SK-N-MC (cell line): ENCODE results near the gene GABRB2.

Experiments used
- EZH2 ChIP-seq: fragments of 200-600 bp; sonication (generic); IDR thresholded peaks from one replicate; pipeline ENCODE4 v1.6.1; 2017; ENCODE audit warnings: antibody characterized with exemption
- FOXP2 ChIP-seq: optimal IDR thresholded peaks from 2 replicates; pipeline ENCODE3; 2011; ENCODE audit warnings: mild to moderate bottlenecking, moderate library complexity; ENCODE audit not compliant: insufficient read depth; ENCODE audit errors: extremely low read length, control extremely low read depth
- POLR2AphosphoS5 ChIP-seq: IDR thresholded peaks from 2 replicates; pipeline ENCODE4 v1.6.1; 2012; ENCODE audit warnings: mild to moderate bottlenecking, low read depth, low read length, borderline replicate concordance

DNA sequence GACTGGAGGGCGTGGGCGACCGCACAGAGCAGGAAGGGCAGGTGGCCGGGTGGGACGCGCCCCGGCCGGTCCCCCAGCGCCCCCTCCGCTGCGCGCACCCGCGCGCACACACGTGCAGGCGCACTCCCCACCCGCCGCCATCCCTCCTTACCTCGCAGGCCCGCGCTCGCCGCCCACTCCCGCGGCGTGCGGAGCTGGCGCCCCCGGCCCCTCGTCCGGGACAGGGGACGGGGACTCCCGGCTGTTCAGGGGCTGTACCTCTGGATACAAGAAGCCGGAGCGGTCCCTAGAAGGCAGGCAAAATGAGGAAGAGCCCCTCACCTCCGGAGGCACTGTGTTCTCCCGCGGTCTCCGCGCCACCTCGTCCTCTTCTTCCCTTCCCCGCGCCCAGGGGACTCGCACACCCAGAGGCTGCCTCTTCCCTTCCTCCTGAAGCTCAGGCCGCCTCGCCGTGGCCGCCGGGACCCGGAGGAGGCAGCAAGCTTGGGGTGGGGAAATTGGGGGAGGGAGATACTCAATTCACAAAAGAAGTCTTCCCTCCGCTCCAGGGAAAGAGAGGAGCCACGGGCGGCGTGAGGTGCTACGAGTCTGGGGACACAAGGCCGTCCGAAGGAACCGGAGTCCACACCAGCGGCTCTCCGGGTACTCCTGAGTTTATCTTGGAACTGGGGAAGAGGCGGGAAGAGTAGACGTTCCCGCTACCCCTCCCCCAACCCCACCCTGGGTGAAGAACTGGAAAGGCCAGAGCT is 1.4 kb upstream of the GABRB2 start:
- TF ChIP-seq POLR2AphosphoS5 (no peak), EZH2 (no peak), FOXP2 (no peak)
